ENCODE results near the gene TOR4A. TPM values are rescaled to one million over a fixed set of nuclear protein-coding genes. Genes with fewer than 3 reads are reported as not detected.
"Not testable (repeated sequence)": the region's sequence is repeated elsewhere in the genome, so short reads cannot be mapped to it uniquely, and the experiment has no call there.

TOR4A gene
- total and polyA plus RNA-seq, 2 donors (not counting 1 experiment from before 2014, with no cell fraction given): 8.3 to 15.3 TPM

DNA sequence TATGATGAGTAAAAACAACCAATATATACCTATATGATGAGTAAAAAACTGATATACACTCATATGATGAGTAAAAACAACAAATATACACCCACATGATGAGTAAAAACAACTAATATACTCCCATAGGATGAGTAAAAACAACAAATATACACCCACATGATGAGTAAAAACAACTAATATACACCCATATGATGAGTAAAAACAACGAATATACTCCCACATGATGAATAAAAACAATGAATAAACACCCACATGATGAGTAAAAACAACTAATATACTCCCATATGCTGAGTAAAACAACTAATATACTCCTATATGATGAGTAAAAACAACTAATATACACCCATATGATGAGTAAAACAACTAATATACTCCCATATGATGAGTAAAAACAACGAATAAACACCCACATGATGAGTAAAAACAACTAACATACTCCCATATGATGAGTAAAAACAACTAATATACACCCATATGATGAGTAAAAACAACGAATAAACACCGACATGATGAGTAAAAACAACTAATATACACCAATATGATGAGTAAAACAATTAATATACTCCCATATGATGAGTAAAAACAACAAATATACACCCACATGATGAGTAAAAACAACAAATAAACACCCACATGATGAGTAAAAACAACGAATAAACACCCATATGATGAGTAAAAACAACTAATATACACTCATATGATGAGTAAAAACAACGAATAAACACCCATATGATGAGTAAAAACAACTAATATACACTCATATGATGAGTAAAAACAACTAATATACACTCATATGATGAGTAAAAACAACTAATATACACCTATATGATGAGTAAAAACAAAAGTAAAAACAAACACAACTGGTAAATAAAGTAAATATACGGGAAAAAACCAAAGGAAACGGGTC lies 50.4 kb downstream of the TOR4A start:
- WGBS (ENCODE audit: insufficient coverage): 50% methylated on average over 2 of the region's 8 CpGs
- H3K4me2 ChIP-seq (replicated peaks; ENCODE audit: low read depth, low read length, poor library complexity, severe bottlenecking); H3K79me2 ChIP-seq (ENCODE audit: control insufficient read depth, insufficient read depth, low read length); H2AFZ ChIP-seq (ENCODE audit: insufficient read depth, low read depth, low read length, poor library complexity, severe bottlenecking); H4K20me1 ChIP-seq (ENCODE audit: control insufficient read depth, insufficient read depth, low read length, poor library complexity, severe bottlenecking); H3K27ac ChIP-seq (ENCODE audit: low read length in 2 of 2); ATAC-seq (ENCODE audit: low read depth); H3K27me3 ChIP-seq (replicated peaks in 1 of 4; ENCODE audit: control extremely low read depth in 1 of 4, control insufficient read depth in 3 of 4, insufficient read depth in 4 of 4, low read length in 3 of 4); H3K4me3 Mint-ChIP-seq; H3K4me3 ChIP-seq (ENCODE audit: control extremely low read depth in 1 of 5, extremely low read depth in 1 of 5, insufficient read depth in 1 of 5, low read depth in 2 of 5, low read length in 4 of 5); POLR2A ChIA-PET; H3K36me3 ChIP-seq (replicated peaks in 1 of 2; ENCODE audit: control extremely low read depth in 1 of 2, control insufficient read depth in 1 of 2, extremely low read depth in 1 of 2, insufficient read depth in 2 of 2, low read length in 1 of 2); CTCF ChIA-PET; H3K9ac ChIP-seq (ENCODE audit: low read length); H3K9me3 Mint-ChIP-seq (ENCODE audit: insufficient read depth); intact Hi-C loops (cut with micrococcal nuclease): not testable (repeated sequence)
- DNase-seq: peak; percentile 61
- H3K4me1 ChIP-seq (ENCODE audit: control insufficient read depth in 2 of 2, insufficient read depth in 2 of 2, low read length in 2 of 2): peaks cover 11 to 20% of the 10 kb centered on the region in 2 donors
- H3K9me3 ChIP-seq (ENCODE audit: control extremely low read depth in 1 of 3, control insufficient read depth in 2 of 3, insufficient read depth in 1 of 3, low read length in 2 of 3): peaks cover 0 to 12% (median 0%) of the 10 kb centered on the region in 3 donors
- peaks cover 11% of the 10 kb centered on the region for H3K27me3 Mint-ChIP-seq
- peak overlapping the region; percentile 5 for H3K27ac Mint-ChIP-seq
- H3K4me1 Mint-ChIP-seq: peaks cover 25% of the 10 kb centered on the region

DNA sequence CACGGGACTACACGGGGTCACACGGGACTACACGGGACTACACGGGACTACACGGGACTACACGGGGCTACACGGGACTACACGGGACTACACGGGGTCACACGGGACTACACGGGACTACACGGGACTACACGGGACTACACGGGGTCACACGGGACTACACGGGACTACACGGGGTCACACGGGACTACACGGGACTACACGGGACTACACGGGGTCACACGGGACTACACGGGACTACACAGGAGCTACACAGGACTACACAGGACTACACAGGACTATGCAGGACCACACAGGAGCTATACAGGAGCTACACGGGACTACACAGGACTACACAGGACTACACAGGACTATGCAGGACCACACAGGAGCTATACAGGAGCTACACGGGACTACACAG lies 52.1 kb downstream of the TOR4A start:
- Histone ChIP-seq H3K9me3 (ENCODE audit: control extremely low read depth in 1 of 3, control insufficient read depth in 2 of 3, insufficient read depth in 1 of 3, low read length in 2 of 3) (peaks cover 0 to 14% (median 0%) of the 10 kb centered on the region in 3 donors), H3K4me1 (ENCODE audit: control insufficient read depth in 2 of 2, insufficient read depth in 2 of 2, low read length in 2 of 2) (peaks cover 11 to 20% of the 10 kb centered on the region in 2 donors)
- H3K27ac ChIP-seq (ENCODE audit: low read length in 2 of 2); H3K4me3 ChIP-seq (ENCODE audit: control extremely low read depth in 1 of 5, extremely low read depth in 1 of 5, insufficient read depth in 1 of 5, low read depth in 2 of 5, low read length in 4 of 5); H3K27ac Mint-ChIP-seq; H3K9ac ChIP-seq (ENCODE audit: low read length); DNase-seq; H3K4me2 ChIP-seq (replicated peaks; ENCODE audit: low read depth, low read length, poor library complexity, severe bottlenecking); H3K4me3 Mint-ChIP-seq; POLR2A ChIA-PET; H3K27me3 ChIP-seq (replicated peaks in 1 of 4; ENCODE audit: control extremely low read depth in 1 of 4, control insufficient read depth in 3 of 4, insufficient read depth in 4 of 4, low read length in 3 of 4); H3K9me3 Mint-ChIP-seq (ENCODE audit: insufficient read depth); H4K20me1 ChIP-seq (ENCODE audit: control insufficient read depth, insufficient read depth, low read length, poor library complexity, severe bottlenecking); intact Hi-C loops (cut with micrococcal nuclease); ATAC-seq (ENCODE audit: low read depth); H2AFZ ChIP-seq (ENCODE audit: insufficient read depth, low read depth, low read length, poor library complexity, severe bottlenecking); H3K79me2 ChIP-seq (ENCODE audit: control insufficient read depth, insufficient read depth, low read length); H3K36me3 ChIP-seq (replicated peaks in 1 of 2; ENCODE audit: control extremely low read depth in 1 of 2, control insufficient read depth in 1 of 2, extremely low read depth in 1 of 2, insufficient read depth in 2 of 2, low read length in 1 of 2): not testable (repeated sequence)
- peaks cover 25% of the 10 kb centered on the region for H3K4me1 Mint-ChIP-seq
- 54% methylated on average over 7 of the region's 26 CpGs for WGBS (ENCODE audit: insufficient coverage)
- H3K27me3 Mint-ChIP-seq: peaks cover 16% of the 10 kb centered on the region
- CTCF ChIA-PET: interaction anchor here (1.0 kb wide), 1 partner anchor 27 kb away, joined by 5 read pairs; no protein-coding TSS in a partner anchor

Measured in B cell (primary cell).